Measurements from ENCODE around the gene TRIAP1. TPM values are rescaled to one million over a fixed set of nuclear protein-coding genes. Genes with fewer than 3 reads are reported as not detected.

Gene TRIAP1
- total and polyA plus RNA-seq, 4 donors = 9.6 to 32.9 (median 22.8) TPM

- ATAC-seq (ENCODE audit: insufficient read depth, low FRiP score) (no peak), DNase-seq (no peak)
- Histone ChIP-seq H3K9ac (ENCODE audit: insufficient read depth in 1 of 2, low read length in 2 of 2) (no peak overlapping the region), H3K9me3 (ENCODE audit: control insufficient read depth in 4 of 4, insufficient read depth in 3 of 4, low read length in 3 of 4) (no peaks in the 10 kb centered on the region), H3K36me3 (ENCODE audit: control insufficient read depth in 4 of 4, insufficient read depth in 4 of 4, low read length in 4 of 4) (no peaks in the 10 kb centered on the region), H3K4me1 (ENCODE audit: control insufficient read depth in 5 of 5, insufficient read depth in 5 of 5, low read length in 5 of 5) (no peaks in the 10 kb centered on the region), H3K27me3 (ENCODE audit: control insufficient read depth in 3 of 3, insufficient read depth in 3 of 3, low read length in 2 of 3) (no peaks in the 10 kb centered on the region), H3K27ac (ENCODE audit: low read depth in 1 of 2, low read length in 1 of 2) (no peak overlapping the region), H3K4me3 (no peak overlapping the region)
- WGBS, 2 donors = 57 to 60% methylated on average over 6 to 7 of the region's 7 CpGs
- TF ChIP-seq CTCF (IDR thresholded peaks at IDR 0.05; ENCODE audit: control extremely low read depth, extremely low read depth) = no peak
These were observed 23.2 kb downstream of the TRIAP1 start for GRCh38 chr12:120422892-120423456.

DNA sequence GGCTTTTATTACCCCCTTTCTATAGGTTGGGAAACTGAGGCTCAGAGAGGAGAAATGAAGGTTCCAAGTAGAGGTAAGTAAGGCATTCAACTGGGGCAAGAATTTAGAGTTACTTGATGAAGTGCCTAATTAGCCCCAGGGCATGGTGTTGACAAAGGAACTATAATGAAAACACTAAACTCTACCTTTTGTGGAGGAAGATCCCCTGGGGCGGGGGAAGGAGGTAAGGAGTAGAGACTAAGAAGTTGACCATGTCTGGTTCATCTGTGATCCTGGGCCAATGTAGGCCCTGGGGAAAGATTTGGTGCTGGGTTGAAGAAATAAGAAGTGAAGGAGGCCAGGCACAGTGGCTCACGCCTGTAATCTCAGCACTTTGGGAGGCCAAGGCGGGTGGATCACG is 24.5 kb downstream of the TRIAP1 start:
- Histone ChIP-seq H3K27me3 (ENCODE audit: control insufficient read depth in 3 of 3, insufficient read depth in 3 of 3, low read length in 2 of 3) (no peaks in the 10 kb centered on the region), H3K9ac (ENCODE audit: insufficient read depth in 1 of 2, low read length in 2 of 2) (no peak overlapping the region), H3K4me3 (no peak overlapping the region), H3K4me1 (ENCODE audit: control insufficient read depth in 5 of 5, insufficient read depth in 5 of 5, low read length in 5 of 5) (no peaks in the 10 kb centered on the region), H3K9me3 (ENCODE audit: control insufficient read depth in 4 of 4, insufficient read depth in 3 of 4, low read length in 3 of 4) (no peaks in the 10 kb centered on the region), H3K36me3 (ENCODE audit: control insufficient read depth in 4 of 4, insufficient read depth in 4 of 4, low read length in 4 of 4) (no peaks in the 10 kb centered on the region), H3K27ac (ENCODE audit: low read depth in 1 of 2, low read length in 1 of 2) (no peak overlapping the region)
- DNase-seq (no peak), ATAC-seq (ENCODE audit: insufficient read depth, low FRiP score) (no peak)
- 93 to 95% methylated on average over 4 of the region's 4 CpGs for WGBS, 2 donors
- no peak for TF ChIP-seq CTCF (IDR thresholded peaks at IDR 0.05; ENCODE audit: control extremely low read depth, extremely low read depth)

DNA sequence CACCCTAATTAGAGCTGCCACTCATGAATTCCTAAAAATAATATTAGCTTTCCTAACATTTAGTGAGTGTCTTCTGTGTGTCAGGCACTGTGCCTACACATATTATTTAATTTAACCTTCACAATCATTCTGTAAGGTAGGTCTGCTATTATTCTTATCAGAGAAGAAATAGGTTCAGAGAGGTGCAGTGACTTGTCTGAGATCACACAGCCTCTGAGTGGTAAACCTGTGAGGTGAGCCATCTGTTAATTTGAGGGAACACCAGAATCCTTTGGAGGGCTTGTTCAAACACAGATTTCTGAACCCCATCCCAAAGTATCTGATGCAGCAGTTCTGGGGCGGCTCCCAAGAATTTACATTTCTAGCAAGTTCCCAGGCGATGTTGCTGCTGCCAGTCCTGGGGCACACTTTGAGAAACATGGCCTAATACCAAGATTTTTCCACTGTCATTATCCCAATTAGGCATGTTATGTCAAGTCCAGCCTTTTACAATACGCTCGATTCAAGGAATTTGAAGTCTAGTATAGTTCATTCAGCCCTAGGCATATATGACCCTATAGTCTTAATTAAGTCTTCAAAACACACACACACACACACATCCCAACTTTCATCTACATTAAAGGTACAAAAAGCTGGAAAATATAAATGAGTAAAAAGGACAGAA is 28.1 kb downstream of the TRIAP1 start:
- Histone ChIP-seq H3K36me3 (ENCODE audit: control insufficient read depth in 4 of 4, insufficient read depth in 4 of 4, low read length in 4 of 4) (no peaks in the 10 kb centered on the region), H3K27me3 (ENCODE audit: control insufficient read depth in 3 of 3, insufficient read depth in 3 of 3, low read length in 2 of 3) (no peaks in the 10 kb centered on the region), H3K9ac (ENCODE audit: insufficient read depth in 1 of 2, low read length in 2 of 2) (no peak overlapping the region), H3K4me3 (no peak overlapping the region), H3K9me3 (ENCODE audit: control insufficient read depth in 4 of 4, insufficient read depth in 3 of 4, low read length in 3 of 4) (no peaks in the 10 kb centered on the region), H3K4me1 (ENCODE audit: control insufficient read depth in 5 of 5, insufficient read depth in 5 of 5, low read length in 5 of 5) (peaks cover 0 to 6% (median 0%) of the 10 kb centered on the region in 5 donors), H3K27ac (ENCODE audit: low read depth in 1 of 2, low read length in 1 of 2) (no peak overlapping the region)
- 92 to 97% methylated on average over 4 of the region's 4 CpGs for WGBS, 2 donors
- no peak for ATAC-seq (ENCODE audit: insufficient read depth, low FRiP score)
- DNase-seq = no peak
- TF ChIP-seq CTCF (IDR thresholded peaks at IDR 0.05; ENCODE audit: control extremely low read depth, extremely low read depth) = no peak
